Measurements from ENCODE around the gene NKAIN1.
"Not testable (repeated sequence)": the region's sequence is repeated elsewhere in the genome, so short reads cannot be mapped to it uniquely, and the experiment has no call there.

Gene NKAIN1

DNA sequence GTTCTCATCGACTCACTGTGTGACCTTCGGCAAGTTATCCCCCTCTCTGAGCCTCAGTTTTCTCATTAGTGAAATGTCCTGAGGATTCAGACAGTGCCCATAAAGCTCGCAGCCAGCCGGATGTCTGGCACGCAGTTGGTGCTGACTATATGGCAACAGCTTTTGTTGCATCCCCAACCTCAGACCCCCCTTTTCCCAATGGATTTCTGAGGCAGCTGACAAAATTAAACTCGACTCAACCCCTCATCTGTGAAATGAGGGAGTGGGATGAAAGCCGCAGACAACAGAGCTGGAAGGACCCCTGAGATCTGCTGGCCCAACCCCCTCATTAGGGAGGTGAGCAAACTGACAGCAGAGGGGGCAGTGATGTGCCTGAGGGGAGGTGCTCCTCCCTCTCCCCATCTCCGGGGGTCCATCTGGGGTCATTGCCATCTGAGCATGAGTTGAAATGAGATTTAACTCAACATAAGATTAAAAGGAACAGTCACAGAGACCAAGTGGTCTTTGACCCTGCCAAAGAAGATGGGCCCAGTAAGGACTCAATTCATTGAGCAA is 40.4 kb downstream of the NKAIN1 start:
- no peak for DNase-seq
- Histone ChIP-seq H3K36me3 (replicated peaks) (no peaks in the 10 kb centered on the region), H3K4me3 (ENCODE audit: low read depth, low read length) (no peak overlapping the region), H3K27me3 (replicated peaks) (no peaks in the 10 kb centered on the region), H3K27ac (no peak overlapping the region)
- TF ChIP-seq, protein P1, sequence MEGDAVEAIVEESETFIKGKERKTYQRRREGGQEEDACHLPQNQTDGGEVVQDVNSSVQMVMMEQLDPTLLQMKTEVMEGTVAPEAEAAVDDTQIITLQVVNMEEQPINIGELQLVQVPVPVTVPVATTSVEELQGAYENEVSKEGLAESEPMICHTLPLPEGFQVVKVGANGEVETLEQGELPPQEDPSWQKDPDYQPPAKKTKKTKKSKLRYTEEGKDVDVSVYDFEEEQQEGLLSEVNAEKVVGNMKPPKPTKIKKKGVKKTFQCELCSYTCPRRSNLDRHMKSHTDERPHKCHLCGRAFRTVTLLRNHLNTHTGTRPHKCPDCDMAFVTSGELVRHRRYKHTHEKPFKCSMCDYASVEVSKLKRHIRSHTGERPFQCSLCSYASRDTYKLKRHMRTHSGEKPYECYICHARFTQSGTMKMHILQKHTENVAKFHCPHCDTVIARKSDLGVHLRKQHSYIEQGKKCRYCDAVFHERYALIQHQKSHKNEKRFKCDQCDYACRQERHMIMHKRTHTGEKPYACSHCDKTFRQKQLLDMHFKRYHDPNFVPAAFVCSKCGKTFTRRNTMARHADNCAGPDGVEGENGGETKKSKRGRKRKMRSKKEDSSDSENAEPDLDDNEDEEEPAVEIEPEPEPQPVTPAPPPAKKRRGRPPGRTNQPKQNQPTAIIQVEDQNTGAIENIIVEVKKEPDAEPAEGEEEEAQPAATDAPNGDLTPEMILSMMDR (IDR thresholded peaks at IDR 0.05; ENCODE audit: low read depth, low read length, missing control alignments): no peak
- in situ Hi-C loops (cut with HindIII; ENCODE audit: low pct_ligation_motif_present, low sequenced_read_pairs): no loop called here

DNA sequence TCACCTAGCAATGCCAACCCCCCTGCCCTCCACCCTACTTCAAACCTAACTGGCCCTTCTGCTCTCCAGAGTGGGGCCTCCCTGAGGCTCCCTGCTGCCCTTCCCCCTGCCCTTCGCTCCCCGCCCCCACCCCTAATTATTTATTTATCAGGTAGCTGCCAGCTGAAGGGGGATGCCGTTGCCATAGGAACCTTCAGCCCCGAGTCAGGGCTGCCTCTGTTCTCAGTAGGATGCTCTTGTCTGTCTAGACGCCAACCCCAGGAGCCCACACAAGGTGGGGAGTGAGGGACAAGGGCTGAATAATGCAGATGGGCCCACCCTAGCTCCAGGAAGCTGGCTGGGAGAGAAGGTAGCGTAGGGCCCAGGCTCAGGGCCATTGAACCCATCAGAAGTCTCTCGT is 41.1 kb downstream of the NKAIN1 start:
- Histone ChIP-seq H3K27me3 (replicated peaks) (no peaks in the 10 kb centered on the region), H3K27ac (no peak overlapping the region), H3K36me3 (replicated peaks) (no peaks in the 10 kb centered on the region), H3K4me3 (ENCODE audit: low read depth, low read length) (no peak overlapping the region)
- TF ChIP-seq, protein P1 (IDR thresholded peaks at IDR 0.05; ENCODE audit: low read depth, low read length, missing control alignments): no peak
- in situ Hi-C loops (cut with HindIII; ENCODE audit: low pct_ligation_motif_present, low sequenced_read_pairs): no loop called here
- no peak for DNase-seq

DNA sequence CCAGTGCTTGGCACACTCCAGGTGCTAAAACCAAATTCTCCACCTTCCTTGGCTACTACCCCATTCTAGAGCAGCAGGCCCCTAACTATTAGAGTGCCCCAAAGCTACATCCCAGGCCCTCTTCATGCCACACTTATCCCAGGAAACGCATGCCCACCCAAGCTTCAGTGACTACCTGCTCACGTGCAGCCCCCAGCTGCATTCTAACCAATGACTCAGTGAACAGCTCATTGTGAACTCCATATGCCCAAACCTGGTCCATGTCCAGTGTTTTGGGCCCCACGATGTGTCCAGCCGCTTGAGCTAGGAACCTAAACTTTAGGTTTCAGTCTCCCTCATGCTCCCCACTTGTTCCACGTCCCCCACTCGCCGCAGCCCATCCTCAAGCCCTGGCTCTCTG is 41.5 kb downstream of the NKAIN1 start:
- DNase-seq: no peak
- Histone ChIP-seq H3K4me3 (ENCODE audit: low read depth, low read length) (no peak overlapping the region), H3K27me3 (replicated peaks) (no peaks in the 10 kb centered on the region), H3K36me3 (replicated peaks) (no peaks in the 10 kb centered on the region), H3K27ac (no peak overlapping the region)
- TF ChIP-seq, protein P1 (IDR thresholded peaks at IDR 0.05; ENCODE audit: low read depth, low read length, missing control alignments): no peak
- in situ Hi-C loops (cut with HindIII; ENCODE audit: low pct_ligation_motif_present, low sequenced_read_pairs): no loop called here

DNA sequence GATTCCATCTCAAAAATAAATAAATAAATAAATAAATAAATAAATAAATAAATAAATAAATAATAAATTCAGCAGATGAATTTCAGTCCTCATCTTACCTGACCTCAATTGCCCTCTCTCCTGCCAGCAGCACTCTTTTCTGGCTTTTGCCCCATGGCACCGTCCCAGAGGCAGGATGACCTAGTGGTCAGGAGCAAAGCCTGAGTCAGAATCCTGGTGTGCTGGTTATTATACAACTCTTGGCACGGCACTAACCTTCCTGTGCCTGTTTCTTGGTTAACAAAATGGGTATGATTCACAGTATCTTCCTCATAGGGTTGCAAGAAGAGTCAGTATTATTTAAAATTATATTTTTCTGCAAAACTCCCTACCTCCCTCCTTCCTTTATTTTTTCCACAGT is 43.0 kb downstream of the NKAIN1 start:
- in situ Hi-C loops (cut with HindIII; ENCODE audit: low pct_ligation_motif_present, low sequenced_read_pairs): no loop called here
- H3K4me3 ChIP-seq (ENCODE audit: low read depth, low read length): no peak overlapping the region
- no peak overlapping the region for H3K27ac ChIP-seq
- no peak for DNase-seq
- TF ChIP-seq, protein P1 (IDR thresholded peaks at IDR 0.05; ENCODE audit: low read depth, low read length, missing control alignments): no peak
- no peaks in the 10 kb centered on the region for H3K27me3 ChIP-seq (replicated peaks)
- no peaks in the 10 kb centered on the region for H3K36me3 ChIP-seq (replicated peaks)

DNA sequence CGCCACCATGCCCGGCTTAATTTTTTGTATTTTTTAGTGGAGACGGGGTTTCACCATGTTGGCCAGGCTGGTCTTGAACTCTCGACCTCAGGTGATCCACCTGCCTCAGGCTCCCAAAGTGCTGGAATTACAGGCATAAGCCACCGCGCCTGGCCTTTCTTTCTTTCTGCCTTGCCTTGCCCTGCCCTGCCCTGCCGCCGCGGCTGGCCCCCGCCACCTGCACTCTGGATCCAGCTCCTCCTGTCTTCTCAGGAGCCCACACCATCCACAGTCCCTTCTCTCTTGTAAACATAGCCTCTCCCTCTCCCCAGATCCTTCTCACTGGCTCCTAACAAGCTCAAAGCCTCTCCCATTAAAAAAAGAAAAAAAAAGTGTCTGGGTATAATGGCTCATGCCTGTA is 44.4 kb downstream of the NKAIN1 start:
- H3K4me3 ChIP-seq (ENCODE audit: low read depth, low read length); H3K36me3 ChIP-seq (replicated peaks); DNase-seq; H3K27me3 ChIP-seq (replicated peaks); in situ Hi-C loops (cut with HindIII; ENCODE audit: low pct_ligation_motif_present, low sequenced_read_pairs); H3K27ac ChIP-seq: not testable (repeated sequence)
- TF ChIP-seq, protein P1 (IDR thresholded peaks at IDR 0.05; ENCODE audit: low read depth, low read length, missing control alignments): peak; percentile 10

DNA sequence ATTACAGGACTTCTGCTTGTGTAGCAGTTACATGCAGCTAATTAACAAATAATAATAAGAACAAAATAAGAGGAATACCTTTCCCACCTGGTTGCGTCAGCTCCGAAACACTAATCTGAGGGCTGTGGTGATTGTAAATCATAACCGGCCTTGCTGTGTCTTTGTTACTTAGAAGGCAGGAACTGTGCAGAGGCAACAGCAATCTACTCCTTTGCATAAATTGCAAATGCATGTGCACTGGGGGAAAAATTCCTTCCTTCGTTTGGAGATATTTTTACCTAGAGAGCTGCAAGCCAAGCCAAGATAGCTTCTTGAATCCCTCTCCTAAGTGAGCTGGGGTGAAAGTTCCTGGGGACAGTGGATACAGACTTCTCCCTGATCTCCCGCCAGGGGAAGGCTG is 46.0 kb downstream of the NKAIN1 start:
- Histone ChIP-seq H3K27ac (no peak overlapping the region), H3K4me3 (ENCODE audit: low read depth, low read length) (no peak overlapping the region), H3K27me3 (replicated peaks) (no peaks in the 10 kb centered on the region), H3K36me3 (replicated peaks) (no peaks in the 10 kb centered on the region)
- TF ChIP-seq, protein P1 (IDR thresholded peaks at IDR 0.05; ENCODE audit: low read depth, low read length, missing control alignments): no peak
- DNase-seq: no peak
- in situ Hi-C loops (cut with HindIII; ENCODE audit: low pct_ligation_motif_present, low sequenced_read_pairs): no loop called here

Data from brain microvascular endothelial cell (primary cell).